Stimulated activated CD8-positive, alpha-beta memory T cell treated with anti-CD3 and anti-CD28 coated beads, Interleukin-2, amount 100 ng/mL, for 48 hours (primary cell): ENCODE data around the gene WHAMM.
"Not testable (repeated sequence)": the region's sequence is repeated elsewhere in the genome, so short reads cannot be mapped to it uniquely, and the experiment has no call there.

Source experiments
- DNase-seq, 2 donors: peaks; one replicate each; pipeline ENCODE4 v3.0.0-alpha.2; 2020; ENCODE audit warnings: low read depth in 2 of 2

WHAMM gene

GRCh38 chr15:82803793-82804574 is 5.4 kb upstream of the WHAMM start:
- no peak for DNase-seq

GRCh38 chr15:82804575-82804949 is 4.9 kb upstream of the WHAMM start:
- DNase-seq = no peak

- DNase-seq = no peak
These were observed 3.4 kb upstream of the WHAMM start, which contains the start of gene FSD2 for GRCh38 chr15:82805994-82806406. Gene FSD2 (minus strand): TSS chr15:82806069. CDS start chr15:82787390, 18,679 bp downstream.

- no peak for DNase-seq
These were observed 1.4 kb upstream of the WHAMM start for GRCh38 chr15:82807920-82808633.

- DNase-seq = no peak
These were observed 790 bp upstream of the WHAMM start for GRCh38 chr15:82808634-82809041.

- peak; percentile 15 to 17 for DNase-seq
These were observed 847 bp downstream of the WHAMM start for GRCh38 chr15:82810061-82810889.

GRCh38 chr15:82810890-82811426 is 1.5 kb downstream of the WHAMM start:
- no peak for DNase-seq

- no peak for DNase-seq
These were observed 3.6 kb downstream of the WHAMM start for GRCh38 chr15:82812994-82813393.

- DNase-seq = no peak
These were observed 10.7 kb downstream of the WHAMM start for GRCh38 chr15:82820128-82820527.

- not testable (repeated sequence) for DNase-seq
These were observed 12.0 kb downstream of the WHAMM start for GRCh38 chr15:82821396-82821795.

- DNase-seq = not testable (repeated sequence)
These were observed 12.4 kb downstream of the WHAMM start for GRCh38 chr15:82821851-82822250.

GRCh38 chr15:82823049-82823448 is 13.6 kb downstream of the WHAMM start:
- no peak for DNase-seq

- DNase-seq = no peak
These were observed 18.6 kb downstream of the WHAMM start for GRCh38 chr15:82828075-82828474.

- no peak for DNase-seq
These were observed 19.8 kb downstream of the WHAMM start for GRCh38 chr15:82829234-82829633.

GRCh38 chr15:82830427-82831173 is 21.2 kb downstream of the WHAMM start:
- no peak for DNase-seq

GRCh38 chr15:82831894-82832600 is 22.6 kb downstream of the WHAMM start:
- no peak for DNase-seq

GRCh38 chr15:82832601-82833361 is 23.4 kb downstream of the WHAMM start:
- peak in 1 of 2 donors; percentile 19 for DNase-seq

GRCh38 chr15:82833362-82833682 is 23.9 kb downstream of the WHAMM start:
- DNase-seq = no peak

- no peak for DNase-seq
These were observed 26.0 kb downstream of the WHAMM start for GRCh38 chr15:82835391-82835917.
